ENCODE results near the gene CEP128.

Gene CEP128

GRCh38 chr14:80491131-80491530 is 450.4 kb downstream of the CEP128 start:
- no peak overlapping the region for H3K4me3 ChIP-seq (replicated peaks; ENCODE audit: low read depth, low read length)
- DNase-seq (ENCODE audit: low read depth), result peak; percentile 41
- no peak for TF ChIP-seq CTCF (IDR thresholded peaks at IDR 0.05; ENCODE audit: low read length, missing control alignments)

- no peak for DNase-seq (ENCODE audit: low read depth)
- no peak overlapping the region for H3K4me3 ChIP-seq (replicated peaks; ENCODE audit: low read depth, low read length)
- no peak for TF ChIP-seq CTCF (IDR thresholded peaks at IDR 0.05; ENCODE audit: low read length, missing control alignments)
These were observed 452.0 kb downstream of the CEP128 start for GRCh38 chr14:80489513-80489912.

GRCh38 chr14:80485764-80486163 is 455.8 kb downstream of the CEP128 start:
- TF ChIP-seq CTCF (IDR thresholded peaks at IDR 0.05; ENCODE audit: low read length, missing control alignments), result no peak
- DNase-seq (ENCODE audit: low read depth), result no peak
- no peak overlapping the region for H3K4me3 ChIP-seq (replicated peaks; ENCODE audit: low read depth, low read length)

- H3K4me3 ChIP-seq (replicated peaks; ENCODE audit: low read depth, low read length), result no peak overlapping the region
- DNase-seq (ENCODE audit: low read depth), result no peak
- TF ChIP-seq CTCF (IDR thresholded peaks at IDR 0.05; ENCODE audit: low read length, missing control alignments), result no peak
These were observed 458.2 kb downstream of the CEP128 start for GRCh38 chr14:80483331-80483730.

GRCh38 chr14:80477388-80478160 is 464.0 kb downstream of the CEP128 start:
- DNase-seq (ENCODE audit: low read depth), result peak; percentile 24
- H3K4me3 ChIP-seq (replicated peaks; ENCODE audit: low read depth, low read length), result no peak overlapping the region
- TF ChIP-seq CTCF (IDR thresholded peaks at IDR 0.05; ENCODE audit: low read length, missing control alignments), result no peak

- DNase-seq (ENCODE audit: low read depth), result no peak
- no peak for TF ChIP-seq CTCF (IDR thresholded peaks at IDR 0.05; ENCODE audit: low read length, missing control alignments)
- no peak overlapping the region for H3K4me3 ChIP-seq (replicated peaks; ENCODE audit: low read depth, low read length)
These were observed 466.5 kb downstream of the CEP128 start for GRCh38 chr14:80475074-80475473.
